GM19043 (cell line): ENCODE measurements around the gene SCG3.
A peak's percentile ranks its signal among the peaks of the same experiment; 100 is the strongest.

Experiments used
- ATAC-seq: cut with Tn5 transposase; IDR thresholded peaks from one replicate; pipeline ENCODE4 v1.9.1; 2021; ENCODE audit warnings: low read depth; ENCODE audit not compliant: unreplicated experiment

The SCG3 gene

DNA sequence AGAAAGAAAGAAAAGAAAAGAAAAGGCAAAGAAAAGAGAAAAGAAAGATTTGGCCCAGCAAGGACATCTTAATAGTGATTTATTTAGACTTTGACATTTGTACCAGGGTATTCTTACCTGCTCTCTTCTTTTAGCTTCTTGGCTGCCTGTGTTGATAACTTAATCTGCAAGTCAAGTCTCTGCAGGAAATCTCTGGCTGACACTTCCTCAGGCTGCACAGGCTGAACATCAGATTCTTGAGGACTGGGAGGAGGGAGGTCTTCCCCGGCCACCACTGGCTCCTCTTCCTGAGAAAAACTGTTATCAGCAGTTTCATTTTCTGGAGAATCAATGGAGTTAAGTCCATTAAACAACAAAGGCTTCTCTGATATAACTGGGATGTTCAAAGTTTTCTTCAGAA lies 43.4 kb downstream of the SCG3 start:
- no peak for ATAC-seq

DNA sequence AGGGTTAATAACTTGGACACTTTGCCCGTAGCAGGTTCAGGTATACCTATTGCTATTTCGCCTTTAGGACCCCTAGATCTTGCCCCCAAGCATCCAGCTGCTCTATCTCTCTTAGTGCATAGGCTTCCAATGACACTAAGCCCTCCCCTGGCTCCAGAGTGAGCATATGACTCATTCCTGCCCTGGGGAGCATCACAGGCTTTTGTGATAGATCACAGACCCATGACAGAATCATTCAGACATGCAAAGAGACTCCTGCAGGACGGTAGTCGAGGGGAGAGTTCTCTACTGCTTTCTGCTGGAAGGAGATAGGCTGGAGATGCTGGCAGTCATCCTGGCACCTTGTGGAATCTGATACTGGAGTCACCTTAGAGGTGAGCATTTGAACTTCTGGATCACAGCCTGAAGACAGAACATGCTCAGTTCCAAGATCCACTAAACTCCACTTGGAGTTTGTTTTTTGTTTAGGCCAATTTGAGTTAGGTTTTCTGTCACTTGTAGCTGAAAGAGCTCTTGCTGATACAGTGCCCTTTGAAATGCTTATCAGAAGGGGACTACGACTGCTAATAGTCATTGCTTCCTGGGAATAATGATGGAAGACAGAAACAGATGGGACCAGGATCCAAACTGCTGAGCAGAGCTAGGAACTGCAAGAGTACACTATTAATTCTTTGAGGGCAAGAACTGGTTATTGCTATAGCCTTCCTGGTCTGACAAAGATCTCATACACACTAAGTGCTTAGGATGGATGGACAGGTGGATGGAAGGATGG lies 45.2 kb downstream of the SCG3 start:
- peak; percentile 87 for ATAC-seq

DNA sequence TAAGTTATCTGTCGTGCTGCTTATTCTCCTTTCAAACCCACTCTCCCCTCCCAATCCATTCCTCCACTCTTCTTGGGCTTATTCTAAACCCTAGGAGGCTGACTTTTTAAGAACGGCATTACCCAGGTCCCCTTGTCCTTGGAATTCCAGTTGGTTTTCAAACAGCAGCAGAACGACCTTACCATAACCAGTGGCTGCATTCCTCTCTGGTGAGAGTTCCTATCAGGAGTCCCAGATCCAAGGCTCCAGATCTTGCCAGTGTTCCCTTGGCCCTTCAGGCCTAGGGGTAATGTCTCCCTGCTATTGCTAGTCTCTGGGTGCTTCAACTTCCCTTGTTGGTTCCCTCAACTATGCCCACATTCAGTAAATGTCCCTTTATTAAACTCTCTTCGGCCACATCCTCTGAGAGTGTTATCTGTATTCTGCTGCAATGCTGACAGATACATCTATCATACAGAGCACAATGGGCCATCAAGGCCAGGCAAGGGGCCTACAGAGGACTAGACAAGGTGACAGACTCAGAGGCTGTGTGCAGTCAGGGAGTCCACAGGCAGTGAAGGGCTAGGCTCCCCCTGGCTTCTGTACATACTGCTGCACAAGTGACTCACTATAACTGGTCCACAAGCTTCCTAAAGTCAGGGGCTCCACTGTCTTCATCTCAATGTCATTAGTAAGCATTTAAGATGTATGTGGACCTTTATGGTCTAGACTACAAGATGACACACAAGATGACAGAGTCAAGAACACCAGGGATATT lies 46.0 kb downstream of the SCG3 start:
- no peak for ATAC-seq

DNA sequence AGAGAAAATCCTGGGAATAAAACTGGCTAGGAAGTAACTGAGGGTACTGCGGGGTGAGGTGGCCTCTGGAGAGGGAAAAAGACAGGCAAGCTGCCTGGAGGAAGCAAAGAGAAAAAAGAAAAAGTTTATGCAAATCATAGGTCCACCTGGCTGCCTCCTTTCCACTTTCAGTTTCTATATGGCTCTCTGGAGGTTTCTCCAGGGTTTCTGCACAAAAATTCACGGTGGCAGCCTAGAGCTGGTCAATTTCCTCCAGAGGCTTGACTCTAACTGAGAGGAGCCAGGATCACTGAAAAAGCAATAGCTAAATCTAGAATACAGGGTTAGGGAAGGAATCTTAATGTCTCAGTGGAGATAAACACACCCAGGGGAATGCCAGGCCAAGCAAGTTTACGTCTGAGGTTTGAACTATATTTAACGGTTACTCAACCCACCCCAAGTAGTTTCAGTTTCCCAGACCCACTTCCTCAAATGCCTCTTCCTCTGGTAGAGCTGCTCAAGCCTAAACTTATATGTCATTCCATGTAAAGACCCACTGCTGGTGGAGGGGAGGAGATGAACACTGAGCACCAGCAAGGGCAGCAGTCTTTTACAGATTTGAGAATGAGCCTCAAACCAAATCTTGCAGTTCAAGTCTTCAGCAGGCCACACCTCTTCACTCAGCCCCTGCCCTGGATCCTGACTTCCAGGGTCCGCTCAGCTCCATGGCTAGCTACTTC lies 50.4 kb downstream of the SCG3 start:
- ATAC-seq, result peak; percentile 63

DNA sequence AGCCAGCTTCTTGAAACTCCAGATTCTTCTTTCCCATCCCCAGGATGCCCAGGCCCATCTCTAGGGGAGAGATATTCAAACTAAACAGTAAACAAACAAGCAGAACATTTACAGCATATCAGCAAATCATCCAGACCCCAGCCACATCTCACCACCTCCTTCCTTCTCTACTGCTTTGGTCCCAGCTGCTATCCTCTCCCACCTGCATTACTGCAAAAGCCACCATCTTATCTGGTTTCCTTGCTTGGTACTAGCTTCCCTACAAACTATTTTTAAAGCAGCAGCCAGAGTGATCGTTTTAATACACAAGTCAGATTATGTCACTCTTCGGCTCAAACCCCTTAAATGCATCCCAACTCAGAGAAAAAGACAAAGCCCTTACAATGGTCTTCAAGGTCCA lies 51.3 kb downstream of the SCG3 start:
- ATAC-seq, result no peak

DNA sequence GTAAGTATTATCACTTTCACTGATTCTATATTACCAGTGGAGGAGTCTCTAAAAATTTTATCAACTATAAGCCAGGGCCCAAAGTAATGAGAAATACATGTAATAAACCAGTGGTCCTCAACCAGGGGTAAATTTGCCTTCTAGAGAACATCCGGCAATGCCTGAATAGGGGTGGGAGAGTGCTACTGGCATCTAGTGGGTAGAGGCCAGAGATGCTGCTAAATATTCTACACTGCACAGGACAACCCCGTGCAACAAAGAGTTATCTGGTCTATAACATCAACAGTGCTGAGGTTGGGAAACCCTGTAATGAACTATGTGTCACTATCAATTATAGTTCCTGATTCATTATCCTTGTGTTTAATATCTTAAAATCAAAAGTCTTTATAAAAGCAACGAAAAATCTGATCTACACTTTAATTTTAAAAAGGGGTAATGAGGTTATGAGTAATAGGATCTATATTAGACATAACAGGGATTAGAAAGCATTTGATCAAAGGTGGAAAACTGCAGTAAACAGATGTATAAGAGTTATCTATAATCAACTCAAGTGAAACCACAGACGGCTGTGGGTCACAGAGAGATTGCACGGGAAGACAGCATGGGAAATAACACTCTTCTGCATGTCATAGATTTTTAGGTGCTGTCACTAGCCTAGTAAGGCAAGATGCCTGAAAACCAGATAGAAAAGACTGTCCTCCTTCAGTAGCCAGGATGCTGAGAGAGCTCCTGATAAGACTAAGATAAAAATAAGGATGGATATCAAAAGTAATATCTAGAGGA lies 54.1 kb downstream of the SCG3 start:
- no peak for ATAC-seq

DNA sequence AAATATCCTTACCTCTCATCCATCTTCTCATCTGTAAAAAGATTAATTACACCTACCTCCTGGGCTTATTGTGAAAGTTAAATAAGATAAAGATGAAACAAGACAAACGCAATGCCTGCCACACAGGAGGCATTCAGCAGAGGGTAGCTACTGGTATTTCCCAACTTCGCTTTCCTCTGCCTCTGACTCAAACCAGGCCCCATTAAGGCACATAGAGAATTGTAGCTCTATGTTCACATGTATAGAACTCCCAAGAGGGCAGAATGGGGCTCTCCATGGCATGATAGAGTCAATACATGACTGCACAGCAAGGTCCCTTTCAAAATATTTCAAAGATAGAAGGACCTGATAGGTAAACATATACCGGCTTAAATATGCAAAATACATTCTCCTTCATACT lies 54.8 kb downstream of the SCG3 start:
- ATAC-seq, result no peak

DNA sequence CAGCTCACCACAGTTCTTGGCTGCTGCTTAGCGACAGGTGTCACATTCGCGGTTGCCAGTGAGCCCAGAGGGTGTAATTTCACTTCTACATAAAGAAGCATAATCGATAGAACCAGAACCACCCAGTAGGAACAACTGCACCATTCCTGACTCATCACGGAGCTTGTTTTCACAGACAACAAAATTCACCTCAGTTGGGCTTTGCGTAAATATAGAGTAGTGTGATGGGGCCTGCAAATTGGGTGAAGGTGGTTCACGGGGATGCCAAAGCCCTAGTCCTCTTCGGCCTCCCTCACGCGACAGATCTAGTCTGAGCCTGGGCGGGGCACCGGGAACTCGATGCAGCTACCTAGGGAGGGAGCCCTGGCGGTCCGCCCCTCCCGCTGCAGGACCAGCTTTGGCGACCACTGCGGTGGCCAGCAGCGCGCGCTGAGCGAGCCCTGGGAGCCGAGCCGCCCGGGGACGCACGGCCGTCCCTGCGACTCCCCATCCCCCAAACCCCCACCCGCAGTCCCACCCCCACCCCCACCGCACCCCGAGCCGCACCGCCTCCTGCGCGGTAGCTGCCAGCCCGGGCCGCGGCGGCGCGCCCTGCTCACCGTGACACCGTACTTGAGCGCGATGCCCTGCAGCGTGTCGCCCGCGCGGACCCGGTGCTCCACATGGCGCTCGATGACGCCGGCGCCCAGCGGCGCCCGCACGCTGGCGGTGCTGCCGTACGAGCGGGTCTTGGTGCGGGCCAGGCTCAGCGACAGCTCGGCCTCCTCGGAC lies 55.6 kb downstream of the SCG3 start:
- peak; percentile 29 for ATAC-seq

DNA sequence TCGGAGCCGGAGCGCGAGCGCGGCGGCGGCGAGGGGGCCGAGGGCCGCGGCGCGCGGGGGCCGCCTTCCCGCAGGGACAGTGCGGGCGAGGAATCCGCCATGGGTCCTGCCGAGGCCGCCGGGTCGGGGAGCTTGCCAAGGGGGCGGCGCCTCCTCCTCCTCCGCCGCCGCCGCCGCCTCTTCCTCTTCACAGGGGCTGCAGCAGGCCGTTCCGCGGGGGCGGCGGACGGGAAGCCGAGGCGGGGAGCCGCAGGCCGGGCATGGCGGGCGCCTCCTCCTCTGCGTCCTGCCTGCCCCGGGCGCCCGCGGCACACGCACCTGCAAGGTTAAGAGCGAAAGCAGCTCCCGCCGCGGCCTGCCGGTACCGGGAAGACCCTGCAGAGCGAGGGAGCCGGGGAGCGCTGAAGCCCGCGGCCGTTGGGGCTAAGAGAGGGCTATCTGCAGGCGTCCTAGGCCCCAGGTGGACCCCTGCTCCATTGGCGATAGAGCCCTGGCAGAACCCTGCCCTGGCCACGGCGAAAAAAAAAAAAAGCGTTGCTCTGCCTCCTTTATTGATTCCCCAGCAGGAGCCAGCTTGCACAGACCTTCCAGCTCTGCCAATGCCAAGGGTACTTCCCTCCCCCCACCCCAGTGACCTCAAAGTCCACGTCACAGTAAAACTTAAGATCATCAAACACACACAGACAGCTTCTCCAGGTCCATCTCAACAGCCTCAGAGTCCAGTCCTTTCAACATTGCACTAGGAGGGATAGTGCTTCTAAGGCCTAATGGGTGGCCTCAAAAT lies 56.4 kb downstream of the SCG3 start, which contains the start of gene LYSMD2:
LYSMD2 (minus strand) TSS at position 134 of the 784 bp plus-strand sequence; CDS start at position 101, 33 bp downstream.
- peak; percentile 36 for ATAC-seq

DNA sequence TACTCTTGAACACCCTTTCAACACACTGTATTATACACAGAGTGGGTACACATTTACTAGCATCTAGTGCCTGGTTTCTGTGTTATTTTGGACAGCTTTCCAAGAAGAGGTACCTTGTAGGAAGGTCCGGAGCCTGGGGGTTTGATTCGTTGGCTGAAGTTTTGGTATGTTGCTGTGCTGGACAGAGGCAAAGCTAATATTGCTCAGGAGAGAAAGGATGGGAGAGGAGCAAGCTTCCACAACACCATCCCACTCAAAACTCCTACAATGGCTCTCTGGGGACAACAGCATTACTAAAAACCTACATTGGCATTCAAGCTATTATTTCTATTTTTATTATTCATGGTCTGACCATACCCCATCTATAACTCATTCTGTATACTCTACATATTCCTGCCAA lies 57.2 kb downstream of the SCG3 start:
- ATAC-seq, result no peak

DNA sequence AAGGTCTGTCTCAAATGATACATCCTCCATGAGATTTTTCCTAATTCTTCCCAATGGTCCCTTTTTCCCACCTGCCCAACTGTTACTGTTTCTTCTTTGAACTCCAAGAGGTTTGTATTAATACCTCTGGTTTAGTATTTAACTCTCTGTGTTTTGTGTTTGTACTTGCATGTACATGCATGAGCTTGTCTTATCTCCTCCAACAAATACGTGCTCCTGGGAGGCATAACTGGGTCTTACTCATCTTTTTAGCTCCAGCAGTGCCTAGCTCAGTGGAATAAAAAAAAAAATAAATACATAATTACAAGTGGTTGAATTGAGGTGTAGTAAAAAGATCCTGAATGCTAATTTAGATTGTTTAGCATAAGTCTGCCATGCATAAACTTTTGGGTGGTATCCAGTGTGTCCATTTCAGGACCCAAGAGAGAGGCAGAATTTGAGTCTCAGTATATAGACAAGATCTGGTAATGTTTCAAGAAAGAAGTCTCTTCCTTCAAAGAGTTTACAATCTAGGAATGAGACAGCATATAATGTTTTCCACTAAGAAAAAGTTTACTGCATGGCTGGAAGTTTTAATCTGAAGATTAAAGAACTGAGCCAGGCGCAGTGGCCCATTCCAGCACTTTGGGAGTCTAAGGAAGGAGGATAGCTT lies 57.9 kb downstream of the SCG3 start:
- ATAC-seq, result no peak

DNA sequence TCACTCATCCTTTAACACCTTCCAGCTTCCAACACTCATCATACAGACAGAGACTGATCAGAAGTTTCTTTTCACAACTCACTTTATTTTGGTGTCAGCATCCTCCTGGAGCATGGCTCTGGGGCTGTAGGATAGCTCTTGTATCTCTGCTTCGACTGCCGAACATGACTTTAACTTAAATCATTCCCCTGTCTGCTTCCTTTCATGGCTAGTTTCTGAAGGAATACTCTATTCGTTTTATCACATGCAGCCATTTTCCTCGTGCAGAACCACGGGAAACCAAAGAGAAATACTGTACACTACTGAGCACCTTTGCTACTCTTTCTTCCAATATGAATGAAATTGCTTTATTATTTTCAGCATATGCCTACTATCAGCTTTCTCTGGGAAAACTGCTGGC lies 68.0 kb downstream of the SCG3 start:
- no peak for ATAC-seq

DNA sequence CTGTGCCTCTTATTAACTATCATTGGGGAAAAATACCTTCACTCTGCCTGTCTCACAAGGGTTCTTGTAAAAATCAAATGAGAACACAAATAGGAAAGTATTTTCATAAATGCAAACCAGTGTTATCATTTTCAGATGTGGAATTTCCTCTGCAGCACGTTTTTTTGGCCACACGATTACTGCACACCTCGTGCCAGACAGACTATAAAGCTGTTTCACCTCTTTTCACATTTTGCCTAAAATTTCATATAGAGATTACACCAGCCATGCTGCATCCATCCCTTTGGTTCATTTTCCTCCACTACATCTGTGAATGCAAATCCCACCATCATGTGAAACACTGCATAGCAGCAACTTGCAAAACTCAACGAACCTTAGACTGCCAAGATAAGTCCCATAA lies 68.9 kb downstream of the SCG3 start:
- ATAC-seq, result no peak

DNA sequence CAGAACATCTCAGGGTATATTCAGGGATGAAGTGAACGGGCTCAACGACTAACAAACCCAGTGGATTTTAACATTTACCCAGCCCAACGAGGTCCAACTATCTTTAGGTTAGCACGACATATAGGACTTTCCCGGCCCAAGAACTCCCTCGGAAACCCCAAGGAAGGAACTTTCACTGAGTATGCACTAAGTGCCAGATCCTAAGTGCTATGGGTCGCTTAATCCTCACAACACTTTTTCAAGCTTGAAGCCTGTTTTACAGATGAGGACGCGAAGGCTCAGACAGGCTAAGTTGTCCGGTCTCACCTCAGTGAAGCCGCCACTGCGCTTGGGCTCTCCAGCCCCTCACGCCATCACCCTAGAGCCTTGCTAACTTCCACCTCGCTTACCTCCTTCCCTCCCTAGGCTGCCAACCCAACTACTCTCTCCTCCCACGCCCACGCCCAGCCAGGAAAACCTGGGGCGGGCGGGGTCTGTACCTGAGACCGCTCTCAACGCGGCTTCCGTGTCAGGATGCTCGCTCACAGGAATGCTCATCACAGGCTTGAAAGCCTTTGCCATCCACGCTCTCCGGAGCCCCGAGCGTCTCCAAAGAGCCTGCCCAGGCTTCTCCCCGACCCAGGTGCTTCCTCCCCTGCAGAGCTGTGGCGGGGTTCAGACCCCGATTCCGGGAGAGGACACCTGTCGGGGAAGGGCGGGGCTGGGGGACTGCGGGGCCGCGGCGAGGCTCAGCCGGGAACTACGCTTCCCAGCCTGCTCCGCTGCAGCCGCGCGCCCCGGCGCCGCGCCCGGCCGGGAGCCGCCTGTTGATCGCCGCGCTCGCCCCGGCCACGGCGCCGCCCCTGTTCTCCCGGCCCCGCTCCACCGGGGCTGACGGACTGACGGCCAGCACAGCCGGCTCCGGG lies 69.7 kb downstream of the SCG3 start, which contains the start of gene TMOD2:
TMOD2 (plus strand) TSS at position 806 of the 905 bp plus-strand sequence. CDS start 14,845 bp downstream, outside the sequence.
- ATAC-seq, result peak; percentile 76

DNA sequence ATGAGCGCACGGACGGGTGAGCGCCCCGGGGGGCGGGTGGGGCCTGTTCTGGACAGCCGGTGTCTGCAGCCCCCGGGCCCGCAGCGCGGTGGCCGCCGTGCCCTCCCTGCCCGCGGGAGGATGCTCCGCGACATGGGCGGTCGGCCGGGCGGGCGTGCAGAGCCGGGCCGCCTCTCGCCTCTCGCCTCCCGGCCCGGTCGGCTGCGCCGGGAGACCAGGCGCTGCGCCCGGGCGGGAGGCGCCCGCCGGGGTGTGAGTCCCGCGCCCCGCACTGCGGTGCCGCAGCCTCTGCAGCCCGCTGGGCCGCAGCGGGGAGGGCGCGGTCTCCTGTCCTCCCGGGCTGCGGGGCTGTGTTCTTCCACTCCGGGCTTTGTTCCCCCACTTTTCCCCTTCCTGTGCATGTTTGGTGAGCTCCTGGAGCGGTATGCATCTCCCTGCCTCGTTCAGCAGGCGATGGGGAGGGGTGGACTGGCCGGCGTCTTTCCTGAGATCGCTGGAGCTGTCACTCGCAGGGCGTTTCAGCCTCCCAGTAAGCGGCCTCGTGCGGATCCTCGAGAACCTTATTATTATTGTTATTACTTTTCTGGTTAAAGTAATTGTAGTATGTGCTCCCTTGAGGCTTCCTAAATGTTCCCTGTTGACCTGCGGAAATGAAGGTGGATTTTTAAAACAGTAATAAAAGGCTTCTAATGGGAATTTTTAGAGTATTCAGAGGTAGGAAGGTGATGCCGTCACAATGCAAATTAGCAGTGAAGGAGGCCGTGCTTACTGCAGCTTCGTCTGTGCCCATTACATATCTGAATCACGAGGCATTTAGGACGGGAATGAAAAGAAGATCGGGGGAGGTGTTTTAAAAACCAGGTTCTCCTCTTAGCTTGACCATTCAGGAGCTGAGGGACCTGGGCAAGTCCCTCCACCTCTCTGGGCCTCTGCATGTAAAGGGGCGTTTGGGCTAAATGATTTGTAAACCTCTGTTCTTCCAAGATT lies 70.7 kb downstream of the SCG3 start:
- ATAC-seq, result peak; percentile 38

DNA sequence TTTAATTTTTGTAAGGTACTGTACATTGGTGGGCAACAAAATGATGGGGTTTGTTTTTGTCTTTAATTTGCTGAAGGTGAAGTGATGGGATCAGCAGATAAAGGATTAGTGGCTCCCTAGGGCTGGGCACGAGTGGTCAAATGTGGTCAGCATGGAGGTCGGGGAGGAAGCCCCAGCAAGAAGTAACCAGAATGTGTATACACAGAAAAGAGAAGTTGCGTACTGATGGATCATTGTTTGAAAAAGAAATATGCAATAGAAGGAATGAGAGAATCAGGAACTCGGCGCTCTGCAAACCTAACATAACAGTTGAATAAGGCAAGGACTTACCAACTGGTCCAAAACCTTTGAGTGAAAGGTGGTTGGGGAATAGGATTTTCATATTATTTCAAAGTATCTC lies 71.6 kb downstream of the SCG3 start:
- no peak for ATAC-seq
